ENCODE results near the gene REEP1.

DNA sequence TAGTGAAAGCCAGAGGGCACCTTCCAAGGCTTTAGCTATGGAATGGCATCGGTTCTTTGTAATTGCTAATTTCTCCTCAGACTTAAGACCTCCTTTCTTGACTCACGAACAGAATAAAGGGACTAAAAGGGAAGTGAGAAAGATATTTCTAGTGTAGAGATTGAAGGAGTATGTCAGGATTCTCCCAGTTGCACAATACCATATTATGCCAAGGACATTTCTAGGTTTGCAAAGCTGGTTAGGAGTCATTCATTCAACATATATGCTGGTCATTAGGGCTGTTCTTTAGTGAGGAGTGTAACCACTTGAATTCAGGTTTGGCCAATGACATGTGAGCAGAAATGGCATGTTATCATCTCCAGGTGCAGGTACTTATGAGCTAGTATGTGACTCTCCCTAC lies 7.4 kb downstream of the REEP1 start:
- TF ChIP-seq, protein P1, sequence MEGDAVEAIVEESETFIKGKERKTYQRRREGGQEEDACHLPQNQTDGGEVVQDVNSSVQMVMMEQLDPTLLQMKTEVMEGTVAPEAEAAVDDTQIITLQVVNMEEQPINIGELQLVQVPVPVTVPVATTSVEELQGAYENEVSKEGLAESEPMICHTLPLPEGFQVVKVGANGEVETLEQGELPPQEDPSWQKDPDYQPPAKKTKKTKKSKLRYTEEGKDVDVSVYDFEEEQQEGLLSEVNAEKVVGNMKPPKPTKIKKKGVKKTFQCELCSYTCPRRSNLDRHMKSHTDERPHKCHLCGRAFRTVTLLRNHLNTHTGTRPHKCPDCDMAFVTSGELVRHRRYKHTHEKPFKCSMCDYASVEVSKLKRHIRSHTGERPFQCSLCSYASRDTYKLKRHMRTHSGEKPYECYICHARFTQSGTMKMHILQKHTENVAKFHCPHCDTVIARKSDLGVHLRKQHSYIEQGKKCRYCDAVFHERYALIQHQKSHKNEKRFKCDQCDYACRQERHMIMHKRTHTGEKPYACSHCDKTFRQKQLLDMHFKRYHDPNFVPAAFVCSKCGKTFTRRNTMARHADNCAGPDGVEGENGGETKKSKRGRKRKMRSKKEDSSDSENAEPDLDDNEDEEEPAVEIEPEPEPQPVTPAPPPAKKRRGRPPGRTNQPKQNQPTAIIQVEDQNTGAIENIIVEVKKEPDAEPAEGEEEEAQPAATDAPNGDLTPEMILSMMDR (IDR thresholded peaks at IDR 0.05) = no peak
- TF ChIP-seq EZH2 (IDR thresholded peaks at IDR 0.05; ENCODE audit: borderline replicate concordance, insufficient read depth, low read depth, low read length, poor library complexity, severe bottlenecking) = no peak

Measured in B cell (primary cell).